CD8-positive, alpha-beta memory T cell (primary cell): ENCODE data around the gene EAF1. TPM values are rescaled to one million over a fixed set of nuclear protein-coding genes. Genes with fewer than 3 reads are reported as not detected.
"Not testable (repeated sequence)": the region's sequence is repeated elsewhere in the genome, so short reads cannot be mapped to it uniquely, and the experiment has no call there.

Source experiments
- CTCF ChIA-PET: fragments of 350-600 bp; sonication (Branson Sonifier 250); formaldehyde crosslinking; loops from one replicate; lab custom pipeline; 2021; ENCODE audit warnings: antibody characterized with exemption; lab: Charles Lee
- POLR2A ChIA-PET: fragments of 350-600 bp; sonication (Branson Sonifier 250); formaldehyde crosslinking; loops from one replicate; lab custom pipeline; 2021; ENCODE audit warnings: antibody characterized with exemption; lab: Charles Lee
- DNase-seq, 5 donors: peaks; one replicate each; pipeline versions ENCODE4 v3.0.0 to v3.0.0-alpha.2; 2020 to 2022; ENCODE audit warnings: mixed read lengths in 1 of 5
- H3K27ac ChIP-seq: one replicate; pipeline ENCODE4 v1.7.0; 2013; ENCODE audit warnings: low read depth, mild to moderate bottlenecking, low read length, moderate library complexity
- H3K27me3 ChIP-seq: 2 replicates; pipeline ENCODE4 v1.7.0; 2013; ENCODE audit warnings: low read length, mild to moderate bottlenecking; ENCODE audit not compliant: insufficient read depth, poor library complexity, severe bottlenecking
- H3K36me3 ChIP-seq: 2 replicates; pipeline ENCODE4 v1.7.0; 2013; ENCODE audit warnings: mild to moderate bottlenecking, low read length, moderate library complexity; ENCODE audit not compliant: insufficient read depth
- H3K4me1 ChIP-seq: 2 replicates; pipeline ENCODE4 v1.7.0; 2013; ENCODE audit warnings: mild to moderate bottlenecking, low read length, moderate library complexity; ENCODE audit not compliant: insufficient read depth
- H3K4me3 ChIP-seq: 2 replicates; pipeline ENCODE4 v1.7.0; 2013; ENCODE audit warnings: mild to moderate bottlenecking, low read length
- H3K9me3 ChIP-seq: 2 replicates; pipeline ENCODE4 v1.7.0; 2013; ENCODE audit warnings: mild to moderate bottlenecking, low read length
- H3K27ac Mint-ChIP-seq, 8 donors: one replicate each; pipeline ENCODE4 v1.8.0; 2020 to 2021; ENCODE audit warnings: mixed read lengths in 8 of 8, mild to moderate bottlenecking in 6 of 8, inconsistent platforms in 3 of 8, moderate library complexity in 3 of 8
- H3K27me3 Mint-ChIP-seq, 2 donors: one replicate each; pipeline ENCODE4 v1.8.0; 2020 to 2021; ENCODE audit warnings: mixed read lengths in 2 of 2, mild to moderate bottlenecking in 1 of 2, moderate library complexity in 1 of 2
- H3K36me3 Mint-ChIP-seq, 3 donors: one replicate each; pipeline ENCODE4 v1.8.0; 2020 to 2021; ENCODE audit warnings: mixed read lengths in 3 of 3, inconsistent platforms in 1 of 3, mild to moderate bottlenecking in 1 of 3
- H3K4me1 Mint-ChIP-seq, 3 donors: one replicate each; pipeline ENCODE4 v1.8.0; 2020 to 2021; ENCODE audit warnings: mixed read lengths in 3 of 3, inconsistent platforms in 1 of 3, mild to moderate bottlenecking in 1 of 3
- H3K4me3 Mint-ChIP-seq, 7 donors: one replicate each; pipeline ENCODE4 v1.8.0; 2020 to 2021; ENCODE audit warnings: mixed read lengths in 7 of 7, mild to moderate bottlenecking in 6 of 7, moderate library complexity in 4 of 7, inconsistent platforms in 2 of 7
- H3K9me3 Mint-ChIP-seq, 5 donors: one replicate each; pipeline ENCODE4 v1.8.0; 2020 to 2022; ENCODE audit warnings: mixed read lengths in 5 of 5, mild to moderate bottlenecking in 3 of 5, moderate library complexity in 2 of 5, inconsistent platforms in 1 of 5
- polyA plus RNA-seq: library from polyadenylated mRNA; unstranded; fragments of 300-500 nt; fragmentation: Illumina TruSeq; gene quantifications from one replicate; pipeline ENCODE4 v1.2.3, GENCODE V29; 2021
- total RNA-seq, 2 experiments: library from RNA; stranded (reverse); gene quantifications; one replicate each; pipeline ENCODE4 v1.2.3, GENCODE V29; 2021

The EAF1 gene
- total and polyA plus RNA-seq, 3 experiments from 2014 or later: 21.2 to 26.8 (median 25.8) TPM

GRCh38 chr3:15453991-15454625, 26.7 kb downstream of the EAF1 start:
- Mint-ChIP-seq H3K36me3 (peaks cover 4 to 13% (median 8%) of the 10 kb centered on the region in 3 donors), H3K4me1 (no peaks in the 10 kb centered on the region), H3K9me3 (no peaks in the 10 kb centered on the region), H3K4me3 (no peak overlapping the region), H3K27me3 (no peaks in the 10 kb centered on the region), H3K27ac (peak overlapping the region in 1 of 8 donors; percentile 44)
- no peaks in the 10 kb centered on the region for H3K4me1 ChIP-seq
- no peaks in the 10 kb centered on the region for H3K27me3 ChIP-seq
- ChIA-PET POLR2A (no interaction called here), CTCF (interaction anchor here (0.8 kb wide), 1 partner anchor 10 kb away, joined by 3 read pairs; no protein-coding TSS in a partner anchor)
- no peak for DNase-seq
- H3K4me3 ChIP-seq: no peak overlapping the region
- no peak overlapping the region for H3K27ac ChIP-seq
- H3K9me3 ChIP-seq: no peaks in the 10 kb centered on the region
- no peaks in the 10 kb centered on the region for H3K36me3 ChIP-seq

GRCh38 chr3:15454965-15455364, 27.6 kb downstream of the EAF1 start:
- DNase-seq: no peak
- Histone ChIP-seq H3K9me3 (no peaks in the 10 kb centered on the region), H3K27me3 (no peaks in the 10 kb centered on the region), H3K4me1 (no peaks in the 10 kb centered on the region), H3K27ac (no peak overlapping the region), H3K4me3 (no peak overlapping the region), H3K36me3 (no peaks in the 10 kb centered on the region)
- POLR2A ChIA-PET: no interaction called here
- CTCF ChIA-PET: interaction anchor here (2.3 kb wide), 1 partner anchor 12 kb away, joined by 6 read pairs; no protein-coding TSS in a partner anchor
- peaks cover 1 to 3% (median 3%) of the 10 kb centered on the region in 3 donors for H3K4me1 Mint-ChIP-seq
- H3K9me3 Mint-ChIP-seq: no peaks in the 10 kb centered on the region
- H3K36me3 Mint-ChIP-seq: peaks cover 4 to 13% (median 11%) of the 10 kb centered on the region in 3 donors
- H3K27ac Mint-ChIP-seq: peak overlapping the region in 2 of 8 donors; percentile 5 to 36
- H3K27me3 Mint-ChIP-seq: no peaks in the 10 kb centered on the region
- no peak overlapping the region for H3K4me3 Mint-ChIP-seq

- Histone ChIP-seq H3K27ac (no peak overlapping the region), H3K4me3 (no peak overlapping the region), H3K36me3 (no peaks in the 10 kb centered on the region), H3K9me3 (no peaks in the 10 kb centered on the region), H3K4me1 (peaks cover under 1% of the 10 kb centered on the region), H3K27me3 (no peaks in the 10 kb centered on the region)
- CTCF ChIA-PET: interaction anchor here (1.3 to 2.3 kb wide), 2 partner anchors 11 to 25 kb away, joined by 3 to 6 read pairs; no protein-coding TSS in a partner anchor
- no peaks in the 10 kb centered on the region for H3K9me3 Mint-ChIP-seq
- peaks cover 4 to 9% (median 7%) of the 10 kb centered on the region in 3 donors for H3K36me3 Mint-ChIP-seq
- no peak overlapping the region for H3K4me3 Mint-ChIP-seq
- peaks cover 9 to 11% (median 11%) of the 10 kb centered on the region in 3 donors for H3K4me1 Mint-ChIP-seq
- POLR2A ChIA-PET: interaction anchor here (0.6 kb wide), 1 partner anchor 10 kb away, joined by 3 read pairs; no protein-coding TSS in a partner anchor
- H3K27me3 Mint-ChIP-seq: no peaks in the 10 kb centered on the region
- no peak for DNase-seq
- H3K27ac Mint-ChIP-seq: no peak overlapping the region
Measured at GRCh38 chr3:15455756-15456155, 28.4 kb downstream of the EAF1 start.

- Histone ChIP-seq H3K4me1 (peaks cover 7% of the 10 kb centered on the region), H3K27ac (no peak overlapping the region), H3K27me3 (no peaks in the 10 kb centered on the region), H3K4me3 (no peak overlapping the region), H3K9me3 (no peaks in the 10 kb centered on the region), H3K36me3 (no peaks in the 10 kb centered on the region)
- Mint-ChIP-seq H3K4me3 (no peak overlapping the region), H3K27ac (peak overlapping the region in 2 of 8 donors; percentile 6 to 24), H3K36me3 (peaks cover 2 to 7% (median 6%) of the 10 kb centered on the region in 3 donors), H3K4me1 (peaks cover 15 to 17% (median 16%) of the 10 kb centered on the region in 3 donors), H3K27me3 (no peaks in the 10 kb centered on the region), H3K9me3 (no peaks in the 10 kb centered on the region)
- POLR2A ChIA-PET: interaction anchor here (0.6 kb wide), 2 partner anchors 10 to 40 kb away, joined by 3 to 7 read pairs; no protein-coding TSS in a partner anchor
- CTCF ChIA-PET: interaction anchor here (1.3 to 2.3 kb wide), 2 partner anchors 10 to 25 kb away, joined by 3 to 6 read pairs; no protein-coding TSS in a partner anchor
- no peak for DNase-seq
Measured at GRCh38 chr3:15456321-15456720, 28.9 kb downstream of the EAF1 start.

- H3K4me1 Mint-ChIP-seq: peaks cover 19 to 21% (median 20%) of the 10 kb centered on the region in 3 donors
- not testable (repeated sequence) for H3K4me3 Mint-ChIP-seq, H3K4me3 ChIP-seq, H3K36me3 Mint-ChIP-seq, DNase-seq, H3K36me3 ChIP-seq, H3K27me3 Mint-ChIP-seq, H3K27me3 ChIP-seq, H3K9me3 ChIP-seq, H3K27ac ChIP-seq, H3K9me3 Mint-ChIP-seq
- ChIA-PET POLR2A (interaction anchor here (0.6 kb wide), 1 partner anchor 39 kb away, joined by 7 read pairs; no protein-coding TSS in a partner anchor), CTCF (interaction anchor here (2.3 kb wide), 1 partner anchor 10 kb away, joined by 6 read pairs; no protein-coding TSS in a partner anchor)
- H3K4me1 ChIP-seq: peaks cover 11% of the 10 kb centered on the region
- peak overlapping the region in 2 of 8 donors; percentile 22 to 65 for H3K27ac Mint-ChIP-seq
Measured at GRCh38 chr3:15456915-15457314, 29.5 kb downstream of the EAF1 start.

- H3K9me3 Mint-ChIP-seq: no peaks in the 10 kb centered on the region
- no peaks in the 10 kb centered on the region for H3K27me3 Mint-ChIP-seq
- Histone ChIP-seq H3K9me3 (no peaks in the 10 kb centered on the region), H3K27ac (no peak overlapping the region), H3K36me3 (no peaks in the 10 kb centered on the region), H3K4me3 (no peak overlapping the region), H3K4me1 (peaks cover 11% of the 10 kb centered on the region), H3K27me3 (no peaks in the 10 kb centered on the region)
- POLR2A ChIA-PET: no interaction called here
- no peak overlapping the region for H3K4me3 Mint-ChIP-seq
- H3K36me3 Mint-ChIP-seq: peaks cover 0 to 7% (median 6%) of the 10 kb centered on the region in 3 donors
- CTCF ChIA-PET: no interaction called here
- peak overlapping the region in 2 of 8 donors; percentile 37 to 61 for H3K27ac Mint-ChIP-seq
- peaks cover 25 to 31% (median 29%) of the 10 kb centered on the region in 3 donors for H3K4me1 Mint-ChIP-seq
- DNase-seq: no peak
Measured at GRCh38 chr3:15458212-15458780, 30.9 kb downstream of the EAF1 start.

GRCh38 chr3:15460891-15461531, 33.6 kb downstream of the EAF1 start:
- DNase-seq: peak in 2 of 5 donors; percentile 9 to 13
- H3K27ac Mint-ChIP-seq: peak overlapping the region; percentile 40 to 86 (median 72)
- CTCF ChIA-PET: interaction anchor here (1.1 kb wide), 1 partner anchor 53 kb away, joined by 3 read pairs; no protein-coding TSS in a partner anchor
- Histone ChIP-seq H3K9me3 (no peaks in the 10 kb centered on the region), H3K36me3 (no peaks in the 10 kb centered on the region), H3K4me3 (no peak overlapping the region), H3K27ac (no peak overlapping the region), H3K4me1 (peaks cover 11% of the 10 kb centered on the region), H3K27me3 (no peaks in the 10 kb centered on the region)
- peaks cover 0 to 12% (median 10%) of the 10 kb centered on the region in 3 donors for H3K36me3 Mint-ChIP-seq
- H3K9me3 Mint-ChIP-seq: no peaks in the 10 kb centered on the region
- peaks cover 25 to 36% (median 31%) of the 10 kb centered on the region in 3 donors for H3K4me1 Mint-ChIP-seq
- POLR2A ChIA-PET: no interaction called here
- peak overlapping the region in 6 of 7 donors; percentile 3 to 84 (median 66) for H3K4me3 Mint-ChIP-seq
- H3K27me3 Mint-ChIP-seq: no peaks in the 10 kb centered on the region
